Sigmoid colon (tissue), 7 donors: Measurements from ENCODE around the gene BARX2. TPM values are rescaled to one million over a fixed set of nuclear protein-coding genes. Genes with fewer than 3 reads are reported as not detected.

Experiments
- DNase-seq: peaks from one replicate; pipeline ENCODE4 v3.0.0-alpha.2; 2019
- H3K27ac ChIP-seq, 4 donors: fragments of 200-600 bp; sonication (generic); one replicate each; pipeline ENCODE4 v1.5.1; 2016 to 2019; ENCODE audit warnings: mild to moderate bottlenecking in 1 of 4
- H3K27me3 ChIP-seq, 3 donors: fragments of 200-600 bp; sonication (generic); one replicate each; pipeline ENCODE4 v1.5.1; 2019; ENCODE audit warnings: mild to moderate bottlenecking in 1 of 3
- H3K36me3 ChIP-seq, 4 donors: fragments of 200-600 bp; sonication (generic); one replicate each; pipeline ENCODE4 v1.5.1; 2016 to 2019
- H3K4me1 ChIP-seq, 4 donors: fragments of 200-600 bp; sonication (generic); one replicate each; pipeline ENCODE4 v1.5.1; 2017 to 2019
- H3K4me3 ChIP-seq, 4 donors: fragments of 200-600 bp; sonication (generic); one replicate each; pipeline ENCODE4 v1.5.1; 2017 to 2019; ENCODE audit warnings: mild to moderate bottlenecking in 2 of 4, moderate library complexity in 1 of 4
- H3K9me3 ChIP-seq, 4 donors: fragments of 200-600 bp in 3 of 4; sonication (generic) in 3 of 4; one replicate each; pipeline versions ENCODE4 v1.5.1 to v1.6.1; 2013 to 2019
- EP300 ChIP-seq, 4 donors: sonication (generic); formaldehyde crosslinking; IDR thresholded peaks; one replicate each; pipeline ENCODE4 v1.6.1; 2017; ENCODE audit warnings: antibody characterized with exemption in 4 of 4
- POLR2A ChIP-seq, 2 donors: fragments of 450-650 bp; IDR thresholded peaks; one replicate each; pipeline ENCODE4 v1.6.1; 2016; ENCODE audit warnings: antibody characterized with exemption in 2 of 2, mild to moderate bottlenecking in 2 of 2, moderate library complexity in 2 of 2
- POLR2AphosphoS5 ChIP-seq, 4 donors: sonication (generic); formaldehyde crosslinking; IDR thresholded peaks; one replicate each; pipeline ENCODE4 v1.6.1; 2017; ENCODE audit warnings: antibody characterized with exemption in 4 of 4
- WGBS, 2 donors: extraction: QIAGEN DNeasy Blood & Tissue Kit; methylation state at CpG; one replicate each; pipeline ENCODE4 v1.1.7; 2013; 5-methylcytosine and 5-hydroxymethylcytosine counted together
- intact Hi-C: fragments of 100-400 bp; cut with DNase I; formaldehyde crosslinking; loops from one replicate; pipeline ENCODE4 v1.15.1; 2023
- polyA plus RNA-seq, 3 donors: library from polyadenylated mRNA; stranded (reverse); fragments of 200-250 nt; gene quantifications; one replicate each; pipeline ENCODE4 v1.2.3, GENCODE V29; 2013
- total RNA-seq, 4 donors: library from RNA; depleted of rRNA; stranded (reverse); fragments of >200 nt; gene quantifications; one replicate each; pipeline ENCODE4 v1.1.0, GENCODE V29; 2016
- TF ChIP-seq, protein P1 (sequence below), 4 experiments: fragments of 450-650 bp in 3 of 4; fragments of 200-600 bp in 1 of 4; IDR thresholded peaks; one replicate each; pipeline ENCODE4 v1.5.1; 2016 to 2019; ENCODE audit warnings: antibody characterized with exemption in 4 of 4, mild to moderate bottlenecking in 3 of 4, moderate library complexity in 2 of 4
- donor health status: healthy with polysubstance abuse.
- donor health status: Bipolar disorder and iron deficiency.
- donor health status: healthy.

The BARX2 gene
- total and polyA plus RNA-seq, 7 donors: 10.0 to 19.7 (median 12.0) TPM; not detected in 4

GRCh38 chr11:129408865-129409444 lies 33.3 kb downstream of the BARX2 start:
- no peak for TF ChIP-seq POLR2AphosphoS5 (IDR thresholded peaks at IDR 0.05)
- no peak for TF ChIP-seq EP300 (IDR thresholded peaks at IDR 0.05)
- TF ChIP-seq, protein P1, sequence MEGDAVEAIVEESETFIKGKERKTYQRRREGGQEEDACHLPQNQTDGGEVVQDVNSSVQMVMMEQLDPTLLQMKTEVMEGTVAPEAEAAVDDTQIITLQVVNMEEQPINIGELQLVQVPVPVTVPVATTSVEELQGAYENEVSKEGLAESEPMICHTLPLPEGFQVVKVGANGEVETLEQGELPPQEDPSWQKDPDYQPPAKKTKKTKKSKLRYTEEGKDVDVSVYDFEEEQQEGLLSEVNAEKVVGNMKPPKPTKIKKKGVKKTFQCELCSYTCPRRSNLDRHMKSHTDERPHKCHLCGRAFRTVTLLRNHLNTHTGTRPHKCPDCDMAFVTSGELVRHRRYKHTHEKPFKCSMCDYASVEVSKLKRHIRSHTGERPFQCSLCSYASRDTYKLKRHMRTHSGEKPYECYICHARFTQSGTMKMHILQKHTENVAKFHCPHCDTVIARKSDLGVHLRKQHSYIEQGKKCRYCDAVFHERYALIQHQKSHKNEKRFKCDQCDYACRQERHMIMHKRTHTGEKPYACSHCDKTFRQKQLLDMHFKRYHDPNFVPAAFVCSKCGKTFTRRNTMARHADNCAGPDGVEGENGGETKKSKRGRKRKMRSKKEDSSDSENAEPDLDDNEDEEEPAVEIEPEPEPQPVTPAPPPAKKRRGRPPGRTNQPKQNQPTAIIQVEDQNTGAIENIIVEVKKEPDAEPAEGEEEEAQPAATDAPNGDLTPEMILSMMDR (IDR thresholded peaks at IDR 0.05): no peak
- no peak for TF ChIP-seq POLR2A (IDR thresholded peaks at IDR 0.05)
- Histone ChIP-seq H3K27ac (no peak overlapping the region), H3K27me3 (no peaks in the 10 kb centered on the region), H3K9me3 (no peaks in the 10 kb centered on the region), H3K4me3 (no peak overlapping the region), H3K4me1 (no peaks in the 10 kb centered on the region), H3K36me3 (no peaks in the 10 kb centered on the region)
- intact Hi-C loops: no loop called here
- 86 to 89% methylated on average over 5 of the region's 5 CpGs for WGBS, 2 donors
- no peak for DNase-seq

DNA sequence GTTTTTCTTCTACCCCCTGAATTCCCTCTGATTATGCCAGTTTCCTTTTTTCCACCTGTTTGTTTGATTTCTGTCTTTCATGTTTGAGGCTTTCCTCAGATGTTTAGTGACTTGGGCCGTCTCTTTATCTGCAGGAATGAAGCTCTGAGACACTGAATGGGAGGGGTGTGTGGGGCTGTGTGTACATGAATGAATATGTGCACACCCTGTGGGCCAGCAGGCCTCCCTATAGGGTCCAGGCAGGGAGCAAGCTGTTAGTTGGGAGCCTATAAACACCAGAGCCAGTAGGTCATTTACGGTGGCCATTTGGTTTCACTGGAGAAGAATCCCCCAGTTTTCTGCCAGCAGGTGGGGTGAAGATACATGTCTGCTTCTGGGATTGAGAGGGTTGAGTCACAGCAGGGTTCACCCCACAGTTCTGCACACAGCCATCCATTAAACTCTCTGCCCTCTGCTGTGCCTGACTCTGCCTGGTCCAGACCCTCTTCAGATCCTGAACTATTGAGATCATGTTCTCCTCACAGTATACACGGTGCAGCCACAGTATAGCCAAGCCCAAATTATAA lies 34.8 kb downstream of the BARX2 start:
- no peaks in the 10 kb centered on the region for H3K27me3 ChIP-seq
- no peaks in the 10 kb centered on the region for H3K36me3 ChIP-seq
- WGBS, 2 donors: 79 to 83% methylated on average over 3 of the region's 3 CpGs
- no peak overlapping the region for H3K4me3 ChIP-seq
- intact Hi-C loops: no loop called here
- H3K4me1 ChIP-seq: no peaks in the 10 kb centered on the region
- TF ChIP-seq, protein P1 (IDR thresholded peaks at IDR 0.05): no peak
- TF ChIP-seq EP300 (IDR thresholded peaks at IDR 0.05): no peak
- no peak for DNase-seq
- no peaks in the 10 kb centered on the region for H3K9me3 ChIP-seq
- H3K27ac ChIP-seq: no peak overlapping the region

DNA sequence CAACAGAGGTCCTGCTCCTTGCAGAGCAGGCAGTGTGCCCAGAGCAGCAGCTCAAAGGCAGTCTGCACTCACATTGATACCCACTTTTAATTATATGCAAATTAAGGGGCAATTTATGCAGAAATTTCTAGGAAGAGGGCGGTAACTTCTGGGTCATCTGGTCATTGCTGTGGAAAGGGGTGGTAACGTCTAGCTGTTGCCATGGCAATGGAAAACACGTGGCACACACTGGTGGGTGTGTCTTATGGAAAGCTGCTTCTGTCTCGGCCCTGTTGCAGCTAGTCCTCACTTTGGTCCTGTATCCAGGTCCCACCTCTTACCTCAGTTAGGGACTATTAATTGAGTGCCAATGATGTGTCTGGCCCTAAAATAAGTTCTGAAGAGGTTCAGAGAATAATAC lies 36.8 kb downstream of the BARX2 start:
- 27 to 66% methylated on average over 4 of the region's 4 CpGs for WGBS, 2 donors

GRCh38 chr11:129414144-129414872 lies 38.7 kb downstream of the BARX2 start:
- Histone ChIP-seq H3K4me3 (no peak overlapping the region), H3K4me1 (no peaks in the 10 kb centered on the region), H3K9me3 (no peaks in the 10 kb centered on the region), H3K36me3 (no peaks in the 10 kb centered on the region), H3K27ac (no peak overlapping the region), H3K27me3 (no peaks in the 10 kb centered on the region)
- WGBS, 2 donors: 19 to 66% methylated on average over 5 of the region's 5 CpGs
- DNase-seq: no peak
- intact Hi-C loops: no loop called here
- no peak for TF ChIP-seq EP300 (IDR thresholded peaks at IDR 0.05)
- TF ChIP-seq, protein P1 (IDR thresholded peaks at IDR 0.05): no peak
- no peak for TF ChIP-seq POLR2AphosphoS5 (IDR thresholded peaks at IDR 0.05)

More for the DNA sequence above, 36.8 kb downstream of the BARX2 start:
- H3K9me3 ChIP-seq: no peaks in the 10 kb centered on the region
- no peaks in the 10 kb centered on the region for H3K36me3 ChIP-seq
- no peak overlapping the region for H3K4me3 ChIP-seq
- TF ChIP-seq, protein P1 (IDR thresholded peaks at IDR 0.05): no peak
- TF ChIP-seq EP300 (IDR thresholded peaks at IDR 0.05): no peak
- no peaks in the 10 kb centered on the region for H3K4me1 ChIP-seq
- DNase-seq: no peak
- no peak overlapping the region for H3K27ac ChIP-seq
- intact Hi-C loops: no loop called here
- H3K27me3 ChIP-seq: no peaks in the 10 kb centered on the region
